ENCODE data around the gene STON1.

DNA sequence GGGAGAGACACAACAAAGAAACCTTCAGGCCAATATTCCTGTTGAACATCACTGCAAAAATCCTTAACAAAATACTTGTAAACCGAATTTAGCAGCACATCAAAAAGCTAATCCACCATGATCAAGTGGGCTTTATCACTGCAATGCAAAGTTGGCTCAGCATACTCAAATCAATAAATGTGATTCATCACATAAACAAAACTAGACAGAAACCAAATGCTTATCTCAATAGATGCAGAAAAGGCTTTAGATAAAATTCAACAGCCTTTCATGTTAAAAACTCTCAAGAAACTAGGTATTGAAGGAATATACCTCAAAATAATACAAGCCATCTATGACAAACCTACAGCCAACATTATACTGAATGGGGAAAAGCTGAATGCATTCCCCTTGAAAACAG, 108.3 kb downstream of the STON1 start:
- TF ChIP-seq EP300 (IDR thresholded peaks at IDR 0.05; ENCODE audit: low read depth) (no peak), POLR2A (IDR thresholded peaks at IDR 0.05) (no peak), POLR2AphosphoS5 (IDR thresholded peaks at IDR 0.05) (no peak)
- TF ChIP-seq, protein P1, sequence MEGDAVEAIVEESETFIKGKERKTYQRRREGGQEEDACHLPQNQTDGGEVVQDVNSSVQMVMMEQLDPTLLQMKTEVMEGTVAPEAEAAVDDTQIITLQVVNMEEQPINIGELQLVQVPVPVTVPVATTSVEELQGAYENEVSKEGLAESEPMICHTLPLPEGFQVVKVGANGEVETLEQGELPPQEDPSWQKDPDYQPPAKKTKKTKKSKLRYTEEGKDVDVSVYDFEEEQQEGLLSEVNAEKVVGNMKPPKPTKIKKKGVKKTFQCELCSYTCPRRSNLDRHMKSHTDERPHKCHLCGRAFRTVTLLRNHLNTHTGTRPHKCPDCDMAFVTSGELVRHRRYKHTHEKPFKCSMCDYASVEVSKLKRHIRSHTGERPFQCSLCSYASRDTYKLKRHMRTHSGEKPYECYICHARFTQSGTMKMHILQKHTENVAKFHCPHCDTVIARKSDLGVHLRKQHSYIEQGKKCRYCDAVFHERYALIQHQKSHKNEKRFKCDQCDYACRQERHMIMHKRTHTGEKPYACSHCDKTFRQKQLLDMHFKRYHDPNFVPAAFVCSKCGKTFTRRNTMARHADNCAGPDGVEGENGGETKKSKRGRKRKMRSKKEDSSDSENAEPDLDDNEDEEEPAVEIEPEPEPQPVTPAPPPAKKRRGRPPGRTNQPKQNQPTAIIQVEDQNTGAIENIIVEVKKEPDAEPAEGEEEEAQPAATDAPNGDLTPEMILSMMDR (IDR thresholded peaks at IDR 0.05) = no peak

All from transverse colon (tissue), 4 donors.